IPS-18c (cell line): ENCODE data around the gene SNX8.
A peak's percentile ranks its signal among the peaks of the same experiment; 100 is the strongest.
"Not testable (repeated sequence)": the region's sequence is repeated elsewhere in the genome, so short reads cannot be mapped to it uniquely, and the experiment has no call there.

Experiments used
- H3K4me3 ChIP-seq: 2 replicates; pipeline ENCODE4 v1.7.0; 2013; ENCODE audit warnings: low read depth, mild to moderate bottlenecking, low read length, moderate library complexity; ENCODE audit not compliant: insufficient read depth
- H3K9me3 ChIP-seq: one replicate; pipeline ENCODE4 v1.6.1; 2013; ENCODE audit warnings: mild to moderate bottlenecking, low read length, moderate library complexity; ENCODE audit not compliant: control insufficient read depth, insufficient read depth

SNX8 gene

GRCh38 chr7:2336626-2337299 lies 22.5 kb upstream of the SNX8 start:
- H3K4me3 ChIP-seq: no peak overlapping the region
- H3K9me3 ChIP-seq: no peaks in the 10 kb centered on the region

DNA sequence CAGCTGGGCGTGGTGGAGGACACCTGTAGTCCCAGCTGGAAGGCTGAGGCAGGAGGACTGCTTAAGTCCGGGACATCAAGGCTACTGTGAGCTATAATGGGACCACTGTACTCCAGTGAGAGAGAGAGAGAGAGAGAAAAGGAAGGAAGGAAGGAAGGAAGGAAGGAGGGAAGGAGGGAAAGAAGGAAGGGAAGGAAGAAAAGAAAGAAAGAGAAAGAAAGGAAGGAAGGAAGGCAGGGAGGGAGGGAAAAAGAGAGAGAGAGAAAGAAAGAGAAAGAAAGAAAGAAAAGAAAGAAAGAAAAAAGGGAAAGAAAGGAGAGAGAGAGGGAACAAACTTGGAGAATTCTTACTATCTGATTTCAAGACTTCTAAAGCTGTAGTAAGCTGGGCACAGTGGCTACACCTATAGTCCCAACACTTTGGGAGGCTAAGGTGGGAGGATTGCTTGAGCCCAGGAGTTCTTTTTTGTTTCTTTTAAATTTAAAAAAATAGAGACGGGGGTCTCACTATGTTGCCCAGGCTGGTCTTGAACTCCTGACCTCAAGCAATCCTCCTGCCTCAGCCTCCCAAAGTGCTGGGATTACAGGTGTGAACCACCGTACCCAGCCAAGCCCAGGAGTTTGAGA lies 18.5 kb upstream of the SNX8 start:
- H3K4me3 ChIP-seq, H3K9me3 ChIP-seq: not testable (repeated sequence)

DNA sequence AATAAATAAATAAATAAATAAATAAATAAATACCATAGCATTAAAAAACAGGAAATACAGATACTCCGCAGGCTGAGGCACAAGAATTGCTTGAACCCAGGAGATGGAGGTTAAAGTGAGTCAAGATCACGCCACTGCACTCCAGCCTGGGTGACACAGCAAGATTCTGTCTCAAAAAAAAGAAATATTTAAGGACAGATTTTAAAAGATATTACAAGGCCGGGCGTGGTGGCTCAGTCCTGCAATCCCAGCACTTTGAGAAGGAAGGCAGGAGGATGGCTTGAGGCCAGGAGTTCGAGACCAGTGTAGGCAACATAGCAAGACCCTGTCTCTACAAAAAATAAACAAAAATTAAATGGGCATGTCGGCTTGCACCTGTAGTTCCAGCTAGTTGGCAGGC lies 17.5 kb upstream of the SNX8 start:
- no peak overlapping the region for H3K4me3 ChIP-seq
- H3K9me3 ChIP-seq: no peaks in the 10 kb centered on the region

DNA sequence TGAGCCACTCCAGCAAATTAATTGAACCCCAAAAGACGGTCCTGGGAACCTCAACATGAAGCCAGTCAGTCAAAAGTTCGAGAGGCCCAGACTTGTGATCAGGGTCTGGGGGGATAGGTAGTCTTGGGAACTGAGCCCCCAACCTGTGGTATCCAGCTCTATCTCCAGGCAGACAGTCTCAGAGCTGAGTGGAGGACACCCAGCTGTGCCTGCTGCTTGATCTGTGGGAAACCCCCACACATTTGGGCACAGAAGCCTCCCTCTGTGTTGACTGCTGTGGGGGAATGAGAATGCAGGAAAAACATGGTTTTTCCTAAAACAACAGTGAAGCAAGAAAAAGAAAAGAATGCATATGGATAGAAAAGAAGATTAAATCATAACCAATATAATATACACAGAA lies 16.3 kb upstream of the SNX8 start:
- Histone ChIP-seq H3K4me3 (no peak overlapping the region), H3K9me3 (no peaks in the 10 kb centered on the region)

- no peak overlapping the region for H3K4me3 ChIP-seq
- no peaks in the 10 kb centered on the region for H3K9me3 ChIP-seq
Observed at GRCh38 chr7:2326951-2327350, 12.7 kb upstream of the SNX8 start.

DNA sequence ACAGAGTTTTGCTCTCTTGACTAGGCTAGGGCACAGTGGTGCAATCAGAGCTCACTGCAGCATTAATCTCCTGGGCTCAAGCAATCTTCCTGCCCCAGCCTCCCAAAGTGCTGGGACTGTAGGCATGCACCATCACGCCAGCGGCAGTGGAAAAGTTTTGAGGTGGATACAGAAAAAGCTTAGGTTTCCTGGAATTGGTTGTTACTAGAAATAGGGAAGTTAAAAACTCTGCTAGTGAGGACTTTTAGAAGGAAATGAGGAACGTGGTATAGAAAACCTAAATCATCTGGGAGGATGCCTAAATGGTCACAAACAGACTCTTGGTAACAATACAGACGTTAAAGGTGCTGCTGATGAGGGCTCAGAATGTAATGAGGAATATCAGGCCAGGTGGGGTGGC lies 10.9 kb upstream of the SNX8 start:
- H3K4me3 ChIP-seq: no peak overlapping the region

GRCh38 chr7:2321020-2321419 lies 6.8 kb upstream of the SNX8 start:
- H3K4me3 ChIP-seq: no peak overlapping the region
- no peaks in the 10 kb centered on the region for H3K9me3 ChIP-seq

More for the DNA sequence above, 10.9 kb upstream of the SNX8 start:
- no peaks in the 10 kb centered on the region for H3K9me3 ChIP-seq

DNA sequence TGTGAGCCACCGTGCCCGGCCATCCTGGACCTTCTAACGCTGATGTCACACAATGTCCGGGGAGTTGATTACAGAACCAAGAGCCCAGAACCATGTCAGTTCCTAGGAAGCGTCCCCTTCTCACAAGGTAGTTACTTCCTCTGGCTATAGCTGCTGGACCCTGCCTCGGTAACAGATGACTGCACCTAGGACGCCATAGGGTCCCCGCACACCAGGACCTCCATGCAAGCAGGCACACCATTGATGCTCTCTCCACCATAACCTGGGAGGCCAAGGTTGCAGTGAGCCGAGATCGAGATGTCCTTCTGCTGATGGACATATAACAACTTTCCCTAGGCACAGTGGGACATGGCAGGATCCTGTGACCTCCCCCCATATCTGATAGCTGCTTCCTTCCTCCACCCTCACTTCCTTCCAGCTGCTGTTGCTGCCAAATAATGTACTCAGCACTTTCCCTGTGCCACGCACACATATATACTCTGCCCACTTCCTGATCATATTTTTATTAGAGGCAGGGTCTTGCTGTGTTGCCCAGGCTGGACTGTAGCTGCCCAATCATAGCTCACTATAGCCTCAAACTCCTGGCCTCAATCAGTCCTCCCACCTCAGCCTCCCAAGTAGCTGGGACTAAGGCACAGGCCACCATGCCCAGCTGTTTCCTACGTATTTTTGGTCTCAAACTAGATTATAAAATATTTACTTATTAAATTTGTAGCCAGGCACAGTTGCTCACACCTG lies 3.5 kb upstream of the SNX8 start:
- no peak overlapping the region for H3K4me3 ChIP-seq
- no peaks in the 10 kb centered on the region for H3K9me3 ChIP-seq

DNA sequence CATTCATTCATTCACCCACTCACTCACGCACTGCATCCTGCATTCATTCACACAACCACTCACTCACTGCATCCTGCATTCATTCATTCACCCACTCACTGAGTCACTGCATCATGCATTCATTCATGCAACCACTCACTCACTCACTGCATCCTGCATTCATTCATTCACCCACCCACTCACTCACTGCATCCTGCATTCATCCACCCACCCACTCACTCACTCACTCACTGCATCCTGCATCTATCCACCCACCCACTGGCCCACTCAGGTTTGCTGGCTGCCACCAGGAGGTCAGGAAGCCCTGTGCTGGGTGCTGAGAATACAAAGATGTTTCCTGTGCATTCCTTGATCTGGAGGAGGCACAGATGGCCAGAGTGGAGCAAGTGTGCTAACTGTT lies 2.3 kb upstream of the SNX8 start:
- H3K9me3 ChIP-seq: no peaks in the 10 kb centered on the region

GRCh38 chr7:2315787-2316186 lies 1.5 kb upstream of the SNX8 start:
- H3K9me3 ChIP-seq: no peaks in the 10 kb centered on the region
- no peak overlapping the region for H3K4me3 ChIP-seq

More for the DNA sequence above, 2.3 kb upstream of the SNX8 start:
- H3K4me3 ChIP-seq: no peak overlapping the region

GRCh38 chr7:2314956-2315530 lies 802 bp upstream of the SNX8 start:
- peak overlapping the region; percentile 49; the same call in 1 of the 2 replicates for H3K4me3 ChIP-seq
- H3K9me3 ChIP-seq: not testable (repeated sequence)

- no peaks in the 10 kb centered on the region for H3K9me3 ChIP-seq
- peak overlapping the region; percentile 76 for H3K4me3 ChIP-seq
Observed at GRCh38 chr7:2313450-2314208, 612 bp downstream of the SNX8 start.

- H3K4me3 ChIP-seq: no peak overlapping the region
Observed at GRCh38 chr7:2312267-2312929, 1.8 kb downstream of the SNX8 start.

GRCh38 chr7:2309889-2310331 lies 4.3 kb downstream of the SNX8 start:
- Histone ChIP-seq H3K9me3 (no peaks in the 10 kb centered on the region), H3K4me3 (no peak overlapping the region)

More at GRCh38 chr7:2312267-2312929, 1.8 kb downstream of the SNX8 start:
- H3K9me3 ChIP-seq: no peaks in the 10 kb centered on the region

- no peak overlapping the region for H3K4me3 ChIP-seq
- no peaks in the 10 kb centered on the region for H3K9me3 ChIP-seq
Observed at GRCh38 chr7:2307690-2308107, 6.5 kb downstream of the SNX8 start.

GRCh38 chr7:2306688-2307087 lies 7.6 kb downstream of the SNX8 start:
- Histone ChIP-seq H3K4me3 (no peak overlapping the region), H3K9me3 (peaks cover 2% of the 10 kb centered on the region)

DNA sequence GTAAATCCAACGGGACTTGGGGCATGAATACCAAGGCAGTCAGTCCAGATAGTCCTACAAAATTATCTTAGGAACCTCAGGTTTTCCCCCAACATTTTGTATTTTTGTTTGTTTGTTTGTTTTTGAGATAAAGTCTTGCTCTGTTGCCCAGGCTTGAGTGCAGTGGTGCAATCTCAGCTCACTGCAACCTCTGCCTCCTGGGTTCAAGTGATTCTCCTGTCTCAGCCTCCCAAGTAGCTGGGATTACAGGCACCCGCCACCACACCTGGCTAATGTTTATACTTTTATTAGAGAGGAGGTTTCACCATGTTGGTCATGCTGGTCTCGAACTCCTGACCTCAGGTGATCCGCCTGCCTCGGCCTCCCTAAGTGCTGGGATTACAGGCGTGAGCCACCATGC lies 9.0 kb downstream of the SNX8 start:
- not testable (repeated sequence) for H3K4me3 ChIP-seq, H3K9me3 ChIP-seq
